NCI-H1105 treated with DMSO at 0.1 percent for 48 hours (cell line): Measurements from ENCODE around the gene RNF123.

Experiments
- DNase-seq: peaks from one replicate; lab custom pipeline; 2025; lab: John Stamatoyannopoulos, UW

Gene RNF123

GRCh38 chr3:49658711-49659110 is 30.6 kb upstream of the RNF123 start:
- DNase-seq, result no peak

- no peak for DNase-seq
Measured at GRCh38 chr3:49659756-49660155, 29.6 kb upstream of the RNF123 start.

GRCh38 chr3:49661281-49661680 is 28.1 kb upstream of the RNF123 start:
- no peak for DNase-seq

GRCh38 chr3:49662021-49662420 is 27.3 kb upstream of the RNF123 start:
- no peak for DNase-seq

- no peak for DNase-seq
Measured at GRCh38 chr3:49662720-49663413, 26.5 kb upstream of the RNF123 start.

GRCh38 chr3:49663831-49664230 is 25.5 kb upstream of the RNF123 start:
- no peak for DNase-seq

GRCh38 chr3:49664300-49664699 is 25.1 kb upstream of the RNF123 start:
- DNase-seq, result no peak

GRCh38 chr3:49665822-49666519 is 23.4 kb upstream of the RNF123 start:
- no peak for DNase-seq

- no peak for DNase-seq
Measured at GRCh38 chr3:49666592-49666991, 22.8 kb upstream of the RNF123 start.

GRCh38 chr3:49667701-49668413 is 21.5 kb upstream of the RNF123 start:
- DNase-seq, result no peak

GRCh38 chr3:49668414-49668797 is 21.0 kb upstream of the RNF123 start:
- no peak for DNase-seq

GRCh38 chr3:49668861-49669260 is 20.5 kb upstream of the RNF123 start:
- DNase-seq, result no peak

- no peak for DNase-seq
Measured at GRCh38 chr3:49669352-49669751, 20.0 kb upstream of the RNF123 start.

- DNase-seq, result no peak
Measured at GRCh38 chr3:49670940-49671290, 18.4 kb upstream of the RNF123 start.

GRCh38 chr3:49671291-49672288 is 17.8 kb upstream of the RNF123 start:
- no peak for DNase-seq

- DNase-seq, result no peak
Measured at GRCh38 chr3:49673121-49673714, 16.1 kb upstream of the RNF123 start.

GRCh38 chr3:49673715-49674496 is 15.5 kb upstream of the RNF123 start, which contains the start of gene APEH:
Gene APEH (plus strand): TSS chr3:49674351. CDS start chr3:49674402, 51 bp downstream.
- DNase-seq, result no peak

GRCh38 chr3:49674497-49674983 is 14.8 kb upstream of the RNF123 start:
- no peak for DNase-seq

- no peak for DNase-seq
Measured at GRCh38 chr3:49675912-49676311, 13.4 kb upstream of the RNF123 start.

- no peak for DNase-seq
Measured at GRCh38 chr3:49680493-49681231, 8.7 kb upstream of the RNF123 start.
